DOHH2 (cell line): ENCODE results near the gene RAI1.

Source experiments
- EZH2phosphoT487 ChIP-seq: fragments of 200-600 bp; sonication (generic); IDR thresholded peaks from 2 replicates; pipeline ENCODE4 v1.6.1; 2017; ENCODE audit warnings: borderline replicate concordance, mild to moderate bottlenecking, antibody characterized with exemption, low read length, moderate library complexity, mixed read lengths
- TF ChIP-seq, protein P1 (sequence below): fragments of 200-600 bp; sonication (generic); IDR thresholded peaks from one replicate; pipeline ENCODE4 v1.5.1; 2014; ENCODE audit warnings: antibody characterized with exemption, mild to moderate bottlenecking, low read depth, low read length; ENCODE audit not compliant: poor library complexity, severe bottlenecking

GRCh38 chr17:17818088-17818526, 136.8 kb downstream of the RAI1 start:
- TF ChIP-seq, protein P1, sequence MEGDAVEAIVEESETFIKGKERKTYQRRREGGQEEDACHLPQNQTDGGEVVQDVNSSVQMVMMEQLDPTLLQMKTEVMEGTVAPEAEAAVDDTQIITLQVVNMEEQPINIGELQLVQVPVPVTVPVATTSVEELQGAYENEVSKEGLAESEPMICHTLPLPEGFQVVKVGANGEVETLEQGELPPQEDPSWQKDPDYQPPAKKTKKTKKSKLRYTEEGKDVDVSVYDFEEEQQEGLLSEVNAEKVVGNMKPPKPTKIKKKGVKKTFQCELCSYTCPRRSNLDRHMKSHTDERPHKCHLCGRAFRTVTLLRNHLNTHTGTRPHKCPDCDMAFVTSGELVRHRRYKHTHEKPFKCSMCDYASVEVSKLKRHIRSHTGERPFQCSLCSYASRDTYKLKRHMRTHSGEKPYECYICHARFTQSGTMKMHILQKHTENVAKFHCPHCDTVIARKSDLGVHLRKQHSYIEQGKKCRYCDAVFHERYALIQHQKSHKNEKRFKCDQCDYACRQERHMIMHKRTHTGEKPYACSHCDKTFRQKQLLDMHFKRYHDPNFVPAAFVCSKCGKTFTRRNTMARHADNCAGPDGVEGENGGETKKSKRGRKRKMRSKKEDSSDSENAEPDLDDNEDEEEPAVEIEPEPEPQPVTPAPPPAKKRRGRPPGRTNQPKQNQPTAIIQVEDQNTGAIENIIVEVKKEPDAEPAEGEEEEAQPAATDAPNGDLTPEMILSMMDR: no peak
- no peak for TF ChIP-seq EZH2phosphoT487
